K562 (cell line): ENCODE results near the gene KCNH2. TPM values are rescaled to one million over a fixed set of nuclear protein-coding genes. Genes with fewer than 3 reads are reported as not detected.
A peak's percentile ranks its signal among the peaks of the same experiment; 100 is the strongest.

Experiments used
- BRF2 ChIP-seq: IDR thresholded peaks from 3 replicates; pipeline ENCODE4 v1.6.1; 2011; ENCODE audit warnings: borderline replicate concordance, mild to moderate bottlenecking; ENCODE audit not compliant: insufficient read length, insufficient read depth
- CREB1 ChIP-seq, 2 experiments: sonication (generic) in 1 of 2; formaldehyde crosslinking in 1 of 2; IDR thresholded peaks; 2 replicates each; pipeline versions ENCODE4 v1.6.1 to v1.8.0; 2012 to 2022; ENCODE audit warnings: inconsistent platforms in 1 of 2, mild to moderate bottlenecking in 1 of 2, missing genetic modification reagents in 1 of 2, moderate library complexity in 1 of 2
- ELK3 ChIP-seq: fragments of 450-650 bp; formaldehyde crosslinking; IDR thresholded peaks from 2 replicates; pipeline ENCODE4 v1.4.0; 2020; ENCODE audit warnings: mild to moderate bottlenecking
- FOXA1 ChIP-seq: fragments of 450-650 bp; IDR thresholded peaks from 2 replicates; pipeline ENCODE4 v1.6.1; 2016; ENCODE audit warnings: mild to moderate bottlenecking, borderline replicate concordance
- GABPB1 ChIP-seq: sonication (generic); formaldehyde crosslinking; IDR thresholded peaks from 2 replicates; pipeline ENCODE4 v1.8.0; 2022; ENCODE audit warnings: mild to moderate bottlenecking, missing genetic modification reagents
- MAFF ChIP-seq: IDR thresholded peaks from 2 replicates; pipeline ENCODE4 v1.6.1; 2012; ENCODE audit warnings: low read length, improper control_type of control experiment
- PRPF4 ChIP-seq: fragments of 200-400 bp; formaldehyde crosslinking; IDR thresholded peaks from one replicate; pipeline ENCODE4 v1.6.1; 2017; ENCODE audit warnings: low read length, low read depth, mild to moderate bottlenecking; ENCODE audit not compliant: insufficient read depth, poor library complexity, severe bottlenecking
- PTBP1 ChIP-seq: fragments of 200-400 bp; formaldehyde crosslinking; IDR thresholded peaks from 2 replicates; pipeline ENCODE4 v1.6.1; 2017; ENCODE audit warnings: low read depth, low read length
- SFPQ ChIP-seq: fragments of 200-400 bp; formaldehyde crosslinking; IDR thresholded peaks from 2 replicates; pipeline ENCODE4 v1.6.1; 2017; ENCODE audit warnings: mild to moderate bottlenecking, low read depth, low read length, moderate library complexity
- SMAD1 ChIP-seq: fragments of 150-350 bp; IDR thresholded peaks from 2 replicates; pipeline ENCODE4 v1.6.1; 2014; ENCODE audit warnings: low read length, low read depth; ENCODE audit not compliant: partially characterized antibody
- TEAD4 ChIP-seq, 2 experiments: sonication (generic) in 1 of 2; formaldehyde crosslinking in 1 of 2; IDR thresholded peaks; 2 replicates each; pipeline versions ENCODE4 v1.6.1 to v1.8.0; 2012 to 2022; ENCODE audit warnings: borderline replicate concordance in 1 of 2, inconsistent platforms in 1 of 2, low read length in 1 of 2, mild to moderate bottlenecking in 1 of 2, missing genetic modification reagents in 1 of 2
- THRAP3 ChIP-seq: fragments of 450-650 bp; IDR thresholded peaks from 2 replicates; pipeline ENCODE4 v1.6.1; 2016; ENCODE audit warnings: mild to moderate bottlenecking, inconsistent platforms, borderline replicate concordance
- TSHZ1 ChIP-seq: fragments of 250-450 bp; sonication (Bioruptor Pico); IDR thresholded peaks from 2 replicates; pipeline ENCODE4 v1.4.0; 2020; ENCODE audit warnings: mild to moderate bottlenecking, moderate library complexity
- ZNF561 ChIP-seq: fragments of 450-650 bp; formaldehyde crosslinking; conservative IDR thresholded peaks from 2 replicates; pipeline ENCODE4 v1.4.0; 2020; ENCODE audit warnings: mild to moderate bottlenecking, moderate library complexity
- ZNF668 ChIP-seq: fragments of 250-450 bp; sonication (Bioruptor Pico); IDR thresholded peaks from 2 replicates; pipeline ENCODE4 v1.8.0; 2022; ENCODE audit warnings: mild to moderate bottlenecking, inconsistent platforms
- polyA plus RNA-seq, 8 experiments: library from polyadenylated mRNA; depleted of rRNA in 4 of 8; stranded (reverse) in 5 of 8; unstranded in 3 of 8; fragments of >200 nt; fragmentation: Nextera tagmentation in 2 of 8; fragmentation: Illumina TruSeq in 1 of 8; extraction: Ambion mirVana in 2 of 8; extraction: Trizol in 1 of 8; gene quantifications; 2 replicates each; pipeline versions ENCODE4 v1.2.1 to v1.2.3, GENCODE V29; 2011 to 2014; ENCODE audit warnings: inconsistent platforms in 1 of 8, missing spikeins in 1 of 8
- total RNA-seq, 7 experiments: library from RNA; depleted of rRNA in 6 of 7; stranded (reverse); fragments of >200 nt in 6 of 7; fragmentation: Illumina TruSeq in 2 of 7; extraction: Trizol in 2 of 7; gene quantifications; 2 replicates each; pipeline versions ENCODE4 v1.2.1 to v1.2.3, GENCODE V29; 2011 to 2021; ENCODE audit warnings: low replicate concordance in 1 of 7
- TF ChIP-seq, protein P1 (sequence below): sonication (generic); formaldehyde crosslinking; IDR thresholded peaks from 2 replicates; pipeline ENCODE4 v1.8.1; 2023; ENCODE audit warnings: mild to moderate bottlenecking, missing genetic modification reagents, moderate library complexity

KCNH2 gene
- total and polyA plus RNA-seq, 9 of the 15 experiments (the other 6 are each of a cell fraction or from before 2014, with no cell fraction given) = 18.1 to 368 (median 218) TPM

DNA sequence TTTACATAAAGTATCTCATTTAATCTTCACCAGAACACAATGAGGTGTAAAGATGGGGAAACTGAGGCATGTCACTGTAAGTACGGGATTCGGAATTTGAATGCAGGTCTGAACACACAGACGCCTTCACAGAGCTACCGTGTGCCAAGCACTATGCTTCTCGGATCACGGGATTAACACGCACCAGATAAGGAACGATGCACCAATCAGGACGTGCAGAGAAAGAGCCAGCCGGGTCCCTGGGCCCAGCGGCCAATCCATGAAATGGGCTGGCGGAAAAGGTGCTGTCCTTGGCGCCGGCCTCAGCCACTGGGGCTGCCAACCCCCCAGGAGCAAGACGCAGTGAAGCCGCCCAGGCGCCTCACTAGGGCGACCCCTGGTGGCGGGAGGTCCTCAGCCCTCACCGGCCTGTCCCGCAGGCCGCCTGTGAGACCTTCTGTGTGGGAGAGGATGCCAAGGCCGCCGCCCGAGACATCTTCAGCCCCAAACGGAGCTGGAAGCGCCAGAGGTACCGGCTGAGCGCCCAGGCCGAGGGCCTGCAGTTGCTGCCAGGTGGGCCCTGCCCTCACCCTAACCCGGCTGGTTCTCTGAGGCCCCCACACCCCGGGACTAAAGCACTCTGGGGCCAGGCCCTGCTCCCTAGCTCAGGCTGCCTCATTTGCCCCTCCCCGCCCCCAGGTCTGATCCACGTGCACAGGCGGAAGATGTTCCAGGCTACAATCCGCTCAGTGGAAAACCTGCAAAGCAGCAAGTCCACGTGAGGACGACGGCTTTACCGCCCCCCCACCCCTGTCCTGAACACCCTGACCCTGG is 30.6 kb upstream of the KCNH2 start (continued):
- TF ChIP-seq TSHZ1 (CRISPR knock-in tag) = 0 out of 2 replicates have a peak, but pooled peaks have one; percentile 16
- peak; percentile 95; the same call in 1 of the 2 replicates for TF ChIP-seq PTBP1
- no peak for TF ChIP-seq MAFF
- peak; percentile 67 for TF ChIP-seq CREB1 (IDR thresholded peaks at IDR 0.05)
- peak; percentile 82 for TF ChIP-seq CREB1 (CRISPR knock-in tag; IDR thresholded peaks at IDR 0.05)
- no peak for TF ChIP-seq SMAD1
- no peak for TF ChIP-seq BRF2
- TF ChIP-seq, protein P1, sequence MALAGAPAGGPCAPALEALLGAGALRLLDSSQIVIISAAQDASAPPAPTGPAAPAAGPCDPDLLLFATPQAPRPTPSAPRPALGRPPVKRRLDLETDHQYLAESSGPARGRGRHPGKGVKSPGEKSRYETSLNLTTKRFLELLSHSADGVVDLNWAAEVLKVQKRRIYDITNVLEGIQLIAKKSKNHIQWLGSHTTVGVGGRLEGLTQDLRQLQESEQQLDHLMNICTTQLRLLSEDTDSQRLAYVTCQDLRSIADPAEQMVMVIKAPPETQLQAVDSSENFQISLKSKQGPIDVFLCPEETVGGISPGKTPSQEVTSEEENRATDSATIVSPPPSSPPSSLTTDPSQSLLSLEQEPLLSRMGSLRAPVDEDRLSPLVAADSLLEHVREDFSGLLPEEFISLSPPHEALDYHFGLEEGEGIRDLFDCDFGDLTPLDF (CRISPR knock-in tag) = peak; percentile 96
- peak; percentile 86 for TF ChIP-seq GABPB1 (CRISPR knock-in tag)
- peak; percentile 96; the same call in 1 of the 2 replicates for TF ChIP-seq THRAP3
- TF ChIP-seq FOXA1 = no peak
- no peak; the same call in 1 of the 2 replicates for TF ChIP-seq ZNF668 (CRISPR knock-in tag)
- TF ChIP-seq ELK3 = no peak
- TF ChIP-seq SFPQ = no peak
- TF ChIP-seq TEAD4 (IDR thresholded peaks at IDR 0.05; ENCODE audit: low read length) = no peak; the same call in 1 of the 2 replicates
- TF ChIP-seq TEAD4 (CRISPR knock-in tag; IDR thresholded peaks at IDR 0.05; ENCODE audit: borderline replicate concordance) = no peak
- no peak for TF ChIP-seq ZNF561 (CRISPR knock-in tag)
- no peak for TF ChIP-seq PRPF4
